Sigmoid colon (tissue), 4 donors: ENCODE measurements around the gene SLC34A1.

ENCODE experiments used
- EP300 ChIP-seq, 4 donors: sonication (generic); formaldehyde crosslinking; IDR thresholded peaks; one replicate each; pipeline ENCODE4 v1.6.1; 2017; ENCODE audit warnings: antibody characterized with exemption in 4 of 4
- POLR2A ChIP-seq, 2 donors: fragments of 450-650 bp; IDR thresholded peaks; one replicate each; pipeline ENCODE4 v1.6.1; 2016; ENCODE audit warnings: antibody characterized with exemption in 2 of 2, mild to moderate bottlenecking in 2 of 2, moderate library complexity in 2 of 2
- POLR2AphosphoS5 ChIP-seq, 4 donors: sonication (generic); formaldehyde crosslinking; IDR thresholded peaks; one replicate each; pipeline ENCODE4 v1.6.1; 2017; ENCODE audit warnings: antibody characterized with exemption in 4 of 4

GRCh38 chr5:177349362-177349647 lies 34.9 kb upstream of the SLC34A1 start:
- TF ChIP-seq EP300 (IDR thresholded peaks at IDR 0.05), result no peak
- no peak for TF ChIP-seq POLR2AphosphoS5 (IDR thresholded peaks at IDR 0.05)
- TF ChIP-seq POLR2A (IDR thresholded peaks at IDR 0.05), result no peak
